Vagina (tissue), 2 donors: ENCODE results near the gene COL6A1.
"Not testable (repeated sequence)": the region's sequence is repeated elsewhere in the genome, so short reads cannot be mapped to it uniquely, and the experiment has no call there.

ENCODE experiments used
- POLR2A ChIP-seq, 2 donors: fragments of 450-650 bp; IDR thresholded peaks; one replicate each; pipeline ENCODE4 v1.6.1; 2017; ENCODE audit warnings: antibody characterized with exemption in 2 of 2, mild to moderate bottlenecking in 2 of 2, moderate library complexity in 2 of 2
- POLR2AphosphoS5 ChIP-seq, 2 donors: sonication (generic); formaldehyde crosslinking; IDR thresholded peaks; one replicate each; pipeline ENCODE4 v1.9.0; 2017; ENCODE audit warnings: antibody characterized with exemption in 2 of 2, mild to moderate bottlenecking in 2 of 2, low read depth in 1 of 2; ENCODE audit not compliant: insufficient read depth in 1 of 2
- TF ChIP-seq, protein P1 (sequence below), 3 experiments: fragments of 450-650 bp in 2 of 3; fragments of 200-600 bp in 1 of 3; sonication (generic) in 1 of 3; IDR thresholded peaks; one replicate each; pipeline ENCODE4 v1.5.1; 2017 to 2019; ENCODE audit warnings: antibody characterized with exemption in 3 of 3, mild to moderate bottlenecking in 2 of 3, moderate library complexity in 2 of 3

GRCh38 chr21:45952527-45952926 lies 29.0 kb upstream of the COL6A1 start:
- TF ChIP-seq, protein P1, sequence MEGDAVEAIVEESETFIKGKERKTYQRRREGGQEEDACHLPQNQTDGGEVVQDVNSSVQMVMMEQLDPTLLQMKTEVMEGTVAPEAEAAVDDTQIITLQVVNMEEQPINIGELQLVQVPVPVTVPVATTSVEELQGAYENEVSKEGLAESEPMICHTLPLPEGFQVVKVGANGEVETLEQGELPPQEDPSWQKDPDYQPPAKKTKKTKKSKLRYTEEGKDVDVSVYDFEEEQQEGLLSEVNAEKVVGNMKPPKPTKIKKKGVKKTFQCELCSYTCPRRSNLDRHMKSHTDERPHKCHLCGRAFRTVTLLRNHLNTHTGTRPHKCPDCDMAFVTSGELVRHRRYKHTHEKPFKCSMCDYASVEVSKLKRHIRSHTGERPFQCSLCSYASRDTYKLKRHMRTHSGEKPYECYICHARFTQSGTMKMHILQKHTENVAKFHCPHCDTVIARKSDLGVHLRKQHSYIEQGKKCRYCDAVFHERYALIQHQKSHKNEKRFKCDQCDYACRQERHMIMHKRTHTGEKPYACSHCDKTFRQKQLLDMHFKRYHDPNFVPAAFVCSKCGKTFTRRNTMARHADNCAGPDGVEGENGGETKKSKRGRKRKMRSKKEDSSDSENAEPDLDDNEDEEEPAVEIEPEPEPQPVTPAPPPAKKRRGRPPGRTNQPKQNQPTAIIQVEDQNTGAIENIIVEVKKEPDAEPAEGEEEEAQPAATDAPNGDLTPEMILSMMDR (IDR thresholded peaks at IDR 0.05), result not testable (repeated sequence)
- TF ChIP-seq POLR2AphosphoS5 (IDR thresholded peaks at IDR 0.05; ENCODE audit: insufficient read depth in 1 of 2, low read depth in 1 of 2); POLR2A (IDR thresholded peaks at IDR 0.05): not testable (repeated sequence)
